ENCODE measurements around the gene CCDC102A. TPM values are rescaled to one million over a fixed set of nuclear protein-coding genes. Genes with fewer than 3 reads are reported as not detected.

The CCDC102A gene
- total RNA-seq: 10 to 100 TPM in 1 of 4 donors, 1 to 10 TPM in 3; 7.1 to 11.5 (median 8.5) TPM

- H3K4me3 ChIP-seq: peak within 1 kb of the TSS; percentile 87
- no peaks in the 10 kb centered on the region for H3K36me3 ChIP-seq
- peaks cover 67% of the 10 kb centered on the region for H3K4me1 ChIP-seq
- TF ChIP-seq POLR2AphosphoS5 (IDR thresholded peaks at IDR 0.05) (no peak), CTCF (IDR thresholded peaks at IDR 0.05) (no peak), EP300 (IDR thresholded peaks at IDR 0.05) (no peak), POLR2A (IDR thresholded peaks at IDR 0.05) (no peak)
- H3K9me3 ChIP-seq: no peaks in the 10 kb centered on the region
- no peaks in the 10 kb centered on the region for H3K27me3 ChIP-seq
- peak in 1 of 2 donors; percentile 80 for DNase-seq (ENCODE audit: low spot score in 2 of 2)
- peak within 1 kb of the TSS; percentile 83 for H3K27ac ChIP-seq
- under 1% methylated on average over 12 of the region's 81 CpGs for WGBS
Measured at GRCh38 chr16:57536306-57537193, at the start of gene CCDC102A. CCDC102A (minus strand) TSS chr16:57536571; CDS start chr16:57529177, 7,394 bp downstream.

- Histone ChIP-seq H3K4me1 (no peaks in the 10 kb centered on the region), H3K27ac (no peak overlapping the region), H3K36me3 (no peaks in the 10 kb centered on the region), H3K9me3 (no peaks in the 10 kb centered on the region), H3K4me3 (no peak overlapping the region), H3K27me3 (no peaks in the 10 kb centered on the region)
- no peak for TF ChIP-seq POLR2A (IDR thresholded peaks at IDR 0.05)
- no peak for TF ChIP-seq CTCF (IDR thresholded peaks at IDR 0.05)
- TF ChIP-seq POLR2AphosphoS5 (IDR thresholded peaks at IDR 0.05): no peak
- no peak for TF ChIP-seq EP300 (IDR thresholded peaks at IDR 0.05)
- peak in 1 of 2 donors; percentile 3 for DNase-seq (ENCODE audit: low spot score in 2 of 2)
- 44% methylated on average over 3 of the region's 3 CpGs for WGBS
Measured at GRCh38 chr16:57585051-57585687, 48.8 kb upstream of the CCDC102A start.

GRCh38 chr16:57579361-57579665 lies 42.9 kb upstream of the CCDC102A start:
- WGBS: 47% methylated on average over 2 of the region's 2 CpGs
- H3K9me3 ChIP-seq: no peaks in the 10 kb centered on the region
- peak in 1 of 2 donors; percentile 31 for DNase-seq (ENCODE audit: low spot score in 2 of 2)

GRCh38 chr16:57578521-57579360 lies 42.4 kb upstream of the CCDC102A start:
- TF ChIP-seq CTCF (IDR thresholded peaks at IDR 0.05) (no peak), EP300 (IDR thresholded peaks at IDR 0.05) (no peak), POLR2AphosphoS5 (IDR thresholded peaks at IDR 0.05) (no peak), POLR2A (IDR thresholded peaks at IDR 0.05) (no peak)
- peak in 1 of 2 donors; percentile 49 for DNase-seq (ENCODE audit: low spot score in 2 of 2)
- Histone ChIP-seq H3K9me3 (no peaks in the 10 kb centered on the region), H3K36me3 (no peaks in the 10 kb centered on the region), H3K4me3 (no peak overlapping the region), H3K27me3 (peaks cover 10% of the 10 kb centered on the region), H3K4me1 (peaks cover 2% of the 10 kb centered on the region), H3K27ac (no peak overlapping the region)
- WGBS: 73% methylated on average over 14 of the region's 14 CpGs

More at GRCh38 chr16:57579361-57579665, 42.9 kb upstream of the CCDC102A start:
- Histone ChIP-seq H3K27me3 (peaks cover 10% of the 10 kb centered on the region), H3K4me1 (peaks cover 2% of the 10 kb centered on the region), H3K4me3 (no peak overlapping the region), H3K36me3 (no peaks in the 10 kb centered on the region), H3K27ac (no peak overlapping the region)
- no peak for TF ChIP-seq EP300 (IDR thresholded peaks at IDR 0.05)
- no peak for TF ChIP-seq POLR2AphosphoS5 (IDR thresholded peaks at IDR 0.05)
- TF ChIP-seq CTCF (IDR thresholded peaks at IDR 0.05): no peak
- no peak for TF ChIP-seq POLR2A (IDR thresholded peaks at IDR 0.05)

Measured in suprapubic skin (tissue), 4 donors.